Common myeloid progenitor, CD34-positive (primary cell): ENCODE measurements around the gene DOCK2.

ENCODE experiments used
- CTCF ChIA-PET: fragments of 350-600 bp; sonication (Branson Sonifier 250); formaldehyde crosslinking; loops from one replicate; lab custom pipeline; 2021; ENCODE audit warnings: antibody characterized with exemption; lab: Charles Lee
- POLR2A ChIA-PET: fragments of 350-600 bp; sonication (Branson Sonifier 250); formaldehyde crosslinking; loops from one replicate; lab custom pipeline; 2021; ENCODE audit warnings: antibody characterized with exemption; lab: Charles Lee
- DNase-seq, 3 donors: peaks; one replicate each; pipeline versions ENCODE4 v3.0.0 to v3.0.0-alpha.2; 2013
- H3K27ac ChIP-seq, 2 experiments: 1 replicate in 1 of 2; 2 replicates in 1 of 2; pipeline ENCODE4 v1.7.0; 2013; ENCODE audit warnings: inconsistent platforms in 2 of 2, low read length in 2 of 2, mild to moderate bottlenecking in 2 of 2, low read depth in 1 of 2, moderate library complexity in 1 of 2; ENCODE audit not compliant: severe bottlenecking in 2 of 2, insufficient read depth in 1 of 2, poor library complexity in 1 of 2
- H3K27me3 ChIP-seq, 5 experiments: replicated peaks in 2 of 5; 1 replicate in 3 of 5; 2 replicates in 2 of 5; pipeline versions ENCODE4 v1.6.1 to v1.7.0; 2013; ENCODE audit warnings: low read length in 4 of 5, mild to moderate bottlenecking in 2 of 5, moderate library complexity in 2 of 5, inconsistent platforms in 1 of 5; ENCODE audit not compliant: insufficient read depth in 5 of 5, control insufficient read depth in 4 of 5
- H3K36me3 ChIP-seq, 4 experiments: 1 replicate in 2 of 4; 2 replicates in 2 of 4; pipeline versions ENCODE4 v1.6.1 to v1.7.0; 2013; ENCODE audit warnings: low read length in 3 of 4, control low read depth in 1 of 4, mild to moderate bottlenecking in 1 of 4; ENCODE audit not compliant: control insufficient read depth in 4 of 4, insufficient read depth in 4 of 4
- H3K4me1 ChIP-seq, 4 experiments: 1 replicate in 3 of 4; 2 replicates in 1 of 4; pipeline versions ENCODE4 v1.6.1 to v1.7.1; 2013; ENCODE audit warnings: low read length in 3 of 4, mild to moderate bottlenecking in 3 of 4, control low read depth in 1 of 4, inconsistent platforms in 1 of 4, moderate library complexity in 1 of 4; ENCODE audit not compliant: control insufficient read depth in 4 of 4, insufficient read depth in 4 of 4; ENCODE audit errors: control extremely low read depth in 1 of 4
- H3K4me3 ChIP-seq, 7 experiments: 1 replicate in 4 of 7; 2 replicates in 3 of 7; pipeline versions ENCODE4 v1.5.1 to v1.7.0; 2013; ENCODE audit warnings: mild to moderate bottlenecking in 7 of 7, low read length in 6 of 7, moderate library complexity in 6 of 7, inconsistent platforms in 2 of 7, low read depth in 2 of 7, control low read depth in 1 of 7; ENCODE audit not compliant: insufficient read depth in 4 of 7, control insufficient read depth in 1 of 7; ENCODE audit errors: extremely low read depth in 1 of 7
- H3K9me3 ChIP-seq, 5 experiments: 1 replicate in 4 of 5; 2 replicates in 1 of 5; pipeline versions ENCODE4 v1.6.1 to v1.7.1; 2013; ENCODE audit warnings: low read length in 4 of 5, mild to moderate bottlenecking in 2 of 5, inconsistent platforms in 1 of 5, low read depth in 1 of 5, moderate library complexity in 1 of 5; ENCODE audit not compliant: control insufficient read depth in 4 of 5, insufficient read depth in 2 of 5; ENCODE audit errors: control extremely low read depth in 1 of 5
- WGBS: methylation state at CpG from one replicate; pipeline ENCODE4 v1.1.5; 2013; ENCODE audit not compliant: insufficient coverage; 5-methylcytosine and 5-hydroxymethylcytosine counted together

The DOCK2 gene

GRCh38 chr5:169921949-169922348 is 284.9 kb downstream of the DOCK2 start:
- no CpG with 5 or more reads among the region's 1 CpG for WGBS
- H3K9me3 ChIP-seq: no peaks in the 10 kb centered on the region
- CTCF ChIA-PET: interaction anchor here (1.0 to 1.2 kb wide), 2 partner anchors 8 to 9 kb away, joined by 3 read pairs; no protein-coding TSS in a partner anchor
- no peak overlapping the region for H3K4me3 ChIP-seq
- no peaks in the 10 kb centered on the region for H3K27me3 ChIP-seq
- H3K4me1 ChIP-seq: no peaks in the 10 kb centered on the region
- H3K36me3 ChIP-seq: peaks cover 0 to 18% (median 0%) of the 10 kb centered on the region in 4 experiments
- H3K27ac ChIP-seq: no peak overlapping the region
- POLR2A ChIA-PET: interaction anchor here (0.6 kb wide), 1 partner anchor 69 kb away, joined by 3 read pairs; no protein-coding TSS in a partner anchor
- no peak for DNase-seq

DNA sequence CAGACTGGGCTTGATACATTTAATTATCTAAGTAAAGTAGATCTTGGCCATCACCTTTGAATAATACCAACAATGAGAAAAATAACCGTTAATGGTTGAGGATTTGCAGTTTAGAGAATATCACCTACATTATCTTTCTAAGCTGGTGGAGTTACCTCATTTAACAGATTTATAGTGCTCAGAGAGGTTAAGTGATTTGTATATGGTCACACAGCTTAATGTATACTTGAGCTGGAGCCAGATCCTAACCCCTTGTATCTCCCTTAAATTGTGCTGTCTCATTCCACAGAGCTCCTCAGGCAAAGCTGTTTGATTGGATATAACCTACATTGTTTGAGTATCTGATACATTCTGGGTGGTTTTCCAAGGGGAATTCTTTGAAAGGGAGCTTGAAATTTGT is 285.4 kb downstream of the DOCK2 start:
- Histone ChIP-seq H3K27me3 (no peaks in the 10 kb centered on the region), H3K4me3 (no peak overlapping the region), H3K9me3 (no peaks in the 10 kb centered on the region), H3K4me1 (no peaks in the 10 kb centered on the region), H3K27ac (no peak overlapping the region), H3K36me3 (peaks cover 0 to 22% (median 1%) of the 10 kb centered on the region in 4 experiments)
- DNase-seq: no peak
- no CpG with 5 or more reads among the region's 1 CpG for WGBS
- ChIA-PET CTCF (interaction anchor here (1.0 to 1.2 kb wide), 2 partner anchors 8 to 9 kb away, joined by 3 read pairs; no protein-coding TSS in a partner anchor), POLR2A (no interaction called here)

DNA sequence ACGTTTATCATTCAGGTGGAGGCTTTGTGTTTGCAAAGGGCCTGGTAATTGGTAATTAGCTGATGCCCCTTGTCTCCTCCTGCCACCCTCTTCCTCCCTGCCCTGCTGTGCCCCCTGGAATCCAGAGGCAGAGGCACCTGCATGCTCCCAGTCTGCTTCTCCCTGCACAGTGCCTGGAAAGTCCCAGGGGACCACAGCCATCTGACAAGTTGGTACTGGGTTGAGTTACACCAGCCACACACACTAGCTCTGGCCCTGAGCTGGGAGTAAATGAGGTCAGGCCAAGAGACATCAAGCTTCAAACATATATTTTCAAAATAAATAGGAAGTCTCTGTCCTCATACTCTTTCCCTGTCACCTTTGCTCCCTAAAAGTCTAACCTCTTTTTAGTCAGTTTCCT is 286.9 kb downstream of the DOCK2 start:
- no peaks in the 10 kb centered on the region for H3K9me3 ChIP-seq
- H3K4me1 ChIP-seq: no peaks in the 10 kb centered on the region
- H3K36me3 ChIP-seq: peaks cover 0 to 24% (median 1%) of the 10 kb centered on the region in 4 experiments
- no peak overlapping the region for H3K4me3 ChIP-seq
- WGBS: no CpG with 5 or more reads among the region's 1 CpG
- ChIA-PET POLR2A (no interaction called here), CTCF (interaction anchor here (0.6 kb wide), 1 partner anchor 1750 kb away, joined by 3 read pairs; no protein-coding TSS in a partner anchor)
- H3K27ac ChIP-seq: no peak overlapping the region
- DNase-seq: no peak
- no peaks in the 10 kb centered on the region for H3K27me3 ChIP-seq

DNA sequence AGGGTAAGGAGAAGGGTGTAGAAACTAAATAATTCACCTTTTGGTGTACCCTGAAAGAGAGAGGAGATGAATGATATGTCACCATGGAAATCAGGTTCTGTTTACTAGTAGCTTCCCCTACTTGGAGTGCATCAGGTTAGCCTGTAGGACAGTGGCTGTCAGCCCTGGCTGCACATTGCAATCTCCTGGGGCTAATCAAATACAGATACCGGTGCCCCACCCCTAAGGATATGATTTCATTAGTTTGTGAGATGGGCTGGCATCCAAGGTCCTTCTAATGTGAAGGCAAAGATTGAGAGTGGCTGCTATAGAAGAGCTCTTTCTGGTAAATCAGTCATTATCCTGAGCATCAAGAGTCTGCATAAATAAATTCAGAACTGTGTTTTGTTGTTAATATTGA is 296.1 kb downstream of the DOCK2 start:
- CTCF ChIA-PET: no interaction called here
- Histone ChIP-seq H3K4me1 (peaks cover 5 to 37% (median 24%) of the 10 kb centered on the region in 4 experiments), H3K27ac (no peak overlapping the region), H3K36me3 (peaks cover 0 to 41% (median 3%) of the 10 kb centered on the region in 4 experiments), H3K9me3 (no peaks in the 10 kb centered on the region), H3K4me3 (no peak overlapping the region), H3K27me3 (no peaks in the 10 kb centered on the region)
- no CpG with 5 or more reads among the region's 1 CpG for WGBS
- POLR2A ChIA-PET: no interaction called here
- DNase-seq: no peak

- WGBS: 31% methylated on average over 3 of the region's 7 CpGs
- Histone ChIP-seq H3K27me3 (no peaks in the 10 kb centered on the region), H3K4me3 (peak overlapping the region in 1 of 7 experiments; percentile 2), H3K36me3 (peaks cover 0 to 42% (median 5%) of the 10 kb centered on the region in 4 experiments), H3K27ac (no peak overlapping the region), H3K9me3 (no peaks in the 10 kb centered on the region), H3K4me1 (peaks cover 5 to 37% (median 24%) of the 10 kb centered on the region in 4 experiments)
- CTCF ChIA-PET: no interaction called here
- peak in 2 of 3 donors; percentile 17 for DNase-seq
- POLR2A ChIA-PET: no interaction called here
These were observed 296.5 kb downstream of the DOCK2 start for GRCh38 chr5:169933616-169934015.

GRCh38 chr5:169934990-169935389 is 297.9 kb downstream of the DOCK2 start:
- Histone ChIP-seq H3K27ac (no peak overlapping the region), H3K27me3 (no peaks in the 10 kb centered on the region), H3K9me3 (no peaks in the 10 kb centered on the region), H3K4me3 (no peak overlapping the region), H3K36me3 (peaks cover 0 to 39% (median 5%) of the 10 kb centered on the region in 4 experiments), H3K4me1 (peaks cover 5 to 37% (median 24%) of the 10 kb centered on the region in 4 experiments)
- 89% methylated on average over 7 of the region's 7 CpGs for WGBS
- ChIA-PET POLR2A (no interaction called here), CTCF (interaction anchor here (1.0 to 1.5 kb wide), 3 partner anchors 9 to 45 kb away, joined by 3 to 5 read pairs (median 4); partner anchors contain the start of gene INSYN2B)
- DNase-seq: peak in 2 of 3 donors; percentile 24 to 30

DNA sequence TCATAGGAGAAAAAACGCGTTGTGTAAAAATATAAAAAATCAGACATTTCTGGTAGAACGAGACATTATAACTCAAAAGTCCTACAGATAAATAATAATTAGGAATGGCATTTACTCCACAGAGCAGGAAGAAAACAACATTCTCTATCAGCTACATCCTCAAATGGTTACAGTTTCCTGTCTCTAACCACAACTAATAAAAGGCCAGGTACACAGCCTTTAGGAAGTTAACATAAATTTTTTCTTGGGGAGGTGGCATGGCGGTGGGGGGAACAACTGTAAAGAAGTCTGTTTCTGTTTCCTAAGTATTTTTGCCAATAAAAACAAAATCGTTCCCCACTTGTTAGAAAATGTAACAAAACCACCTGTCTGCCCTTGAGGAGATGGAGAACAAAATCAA is 298.7 kb downstream of the DOCK2 start:
- ChIA-PET POLR2A (no interaction called here), CTCF (interaction anchor here (1.1 to 1.5 kb wide), 2 partner anchors 10 to 15 kb away, joined by 4 to 5 read pairs; no protein-coding TSS in a partner anchor)
- H3K4me1 ChIP-seq: peaks cover 5 to 37% (median 24%) of the 10 kb centered on the region in 4 experiments
- WGBS: no CpG with 5 or more reads among the region's 5 CpGs
- H3K27ac ChIP-seq: peak overlapping the region in 1 of 2 experiments; percentile 17
- H3K4me3 ChIP-seq: no peak overlapping the region
- no peaks in the 10 kb centered on the region for H3K9me3 ChIP-seq
- DNase-seq: peak in 2 of 3 donors; percentile 32 to 50
- no peaks in the 10 kb centered on the region for H3K27me3 ChIP-seq
- peaks cover 0 to 40% (median 5%) of the 10 kb centered on the region in 4 experiments for H3K36me3 ChIP-seq
